Trophoblast cell (in vitro differentiated cells and primary cell): Measurements from ENCODE around the gene SGCD.

Experiments used
- DNase-seq, 2 donors: peaks; one replicate each; pipeline ENCODE4 v3.0.0-alpha.2; 2016
- H2AFZ ChIP-seq: 2 replicates; pipeline ENCODE4 v1.6.1; 2013; ENCODE audit warnings: low read length, moderate library complexity, mild to moderate bottlenecking; ENCODE audit not compliant: insufficient read depth, poor library complexity
- H2AK5ac ChIP-seq: 2 replicates; pipeline ENCODE4 v1.6.1; 2013; ENCODE audit warnings: mild to moderate bottlenecking, low read length
- H2BK120ac ChIP-seq: 2 replicates; pipeline ENCODE4 v1.6.1; 2013; ENCODE audit warnings: low read length, mild to moderate bottlenecking, moderate library complexity; ENCODE audit not compliant: insufficient read depth, poor library complexity
- H2BK12ac ChIP-seq: 2 replicates; pipeline ENCODE4 v1.6.1; 2013; ENCODE audit warnings: mild to moderate bottlenecking, low read length, moderate library complexity
- H2BK5ac ChIP-seq: 2 replicates; pipeline ENCODE4 v1.6.1; 2013; ENCODE audit warnings: low read length, low read depth, moderate library complexity, mild to moderate bottlenecking; ENCODE audit not compliant: poor library complexity
- H3K14ac ChIP-seq: 2 replicates; pipeline ENCODE4 v1.6.1; 2013; ENCODE audit warnings: mild to moderate bottlenecking, low read length
- H3K18ac ChIP-seq: 2 replicates; pipeline ENCODE4 v1.6.1; 2013; ENCODE audit warnings: mild to moderate bottlenecking, low read length
- H3K23ac ChIP-seq: 2 replicates; pipeline ENCODE4 v1.6.1; 2013; ENCODE audit warnings: low read length
- H3K27ac ChIP-seq: 2 replicates; pipeline ENCODE4 v1.5.1; 2013; ENCODE audit warnings: low read depth, mild to moderate bottlenecking, inconsistent platforms, low read length, moderate library complexity
- H3K27me3 ChIP-seq: 2 replicates; pipeline ENCODE4 v1.6.1; 2013; ENCODE audit warnings: inconsistent platforms, mild to moderate bottlenecking, low read length, moderate library complexity; ENCODE audit not compliant: insufficient read depth
- H3K36me3 ChIP-seq, 2 experiments: 1 replicate in 1 of 2; 2 replicates in 1 of 2; pipeline ENCODE4 v1.6.1; 2013; ENCODE audit warnings: low read length in 2 of 2, mild to moderate bottlenecking in 2 of 2, moderate library complexity in 1 of 2; ENCODE audit not compliant: insufficient read depth in 2 of 2, control insufficient read depth in 1 of 2
- H3K4ac ChIP-seq: 2 replicates; pipeline ENCODE4 v1.6.1; 2013; ENCODE audit warnings: low read depth, mild to moderate bottlenecking, low read length, moderate library complexity
- H3K4me1 ChIP-seq, 2 experiments: 1 replicate in 1 of 2; 2 replicates in 1 of 2; pipeline ENCODE4 v1.6.1; 2013; ENCODE audit warnings: low read length in 2 of 2, mild to moderate bottlenecking in 2 of 2, moderate library complexity in 1 of 2; ENCODE audit not compliant: insufficient read depth in 2 of 2, control insufficient read depth in 1 of 2
- H3K4me2 ChIP-seq: 2 replicates; pipeline ENCODE4 v1.6.1; 2013; ENCODE audit warnings: inconsistent platforms, mild to moderate bottlenecking, low read length, moderate library complexity
- H3K4me3 ChIP-seq: 2 replicates; pipeline ENCODE4 v1.5.1; 2013; ENCODE audit warnings: mild to moderate bottlenecking, low read depth, low read length, inconsistent platforms
- H3K79me1 ChIP-seq: one replicate; pipeline ENCODE4 v1.6.1; 2013; ENCODE audit warnings: low read length
- H3K79me2 ChIP-seq: 2 replicates; pipeline ENCODE4 v1.6.1; 2013; ENCODE audit warnings: low read length, mild to moderate bottlenecking; ENCODE audit not compliant: control insufficient read depth, insufficient read depth, poor library complexity
- H3K9ac ChIP-seq: 2 replicates; pipeline ENCODE4 v1.6.1; 2013; ENCODE audit warnings: mild to moderate bottlenecking, low read length
- H3K9me3 ChIP-seq: 2 replicates; pipeline ENCODE4 v1.6.1; 2013; ENCODE audit warnings: low read depth, mild to moderate bottlenecking, control low read depth, inconsistent platforms, low read length; ENCODE audit not compliant: insufficient read depth
- H4K12ac ChIP-seq: 2 replicates; pipeline ENCODE4 v1.6.1; 2013; ENCODE audit warnings: low read depth, mild to moderate bottlenecking, low read length, moderate library complexity
- H4K8ac ChIP-seq: 2 replicates; pipeline ENCODE4 v1.6.1; 2013; ENCODE audit warnings: low read depth, mild to moderate bottlenecking, low read length, moderate library complexity
- H4K91ac ChIP-seq: one replicate; pipeline ENCODE4 v1.6.1; 2013; ENCODE audit warnings: low read depth, mild to moderate bottlenecking, low read length, moderate library complexity
- WGBS: extraction: QIAGEN DNeasy Blood & Tissue Kit; methylation state at CpG from one replicate; pipeline ENCODE4 v1.1.7; 2013; ENCODE audit warnings: missing lambda C conversion rate; ENCODE audit not compliant: insufficient read length, insufficient coverage; ENCODE audit errors: extremely low coverage; 5-methylcytosine and 5-hydroxymethylcytosine counted together

Gene SGCD

GRCh38 chr5:156695774-156696173, 368.8 kb downstream of the SGCD start:
- H3K9ac ChIP-seq: no peak overlapping the region
- no peak overlapping the region for H4K8ac ChIP-seq
- H3K4ac ChIP-seq: no peak overlapping the region
- H2BK5ac ChIP-seq: no peak overlapping the region
- H3K27me3 ChIP-seq: no peaks in the 10 kb centered on the region
- H3K9me3 ChIP-seq: no peaks in the 10 kb centered on the region
- no CpG with 5 or more reads among the region's 2 CpGs for WGBS
- H3K27ac ChIP-seq: no peak overlapping the region
- no peaks in the 10 kb centered on the region for H3K79me1 ChIP-seq
- peaks cover 1 to 3% of the 10 kb centered on the region in 2 experiments for H3K4me1 ChIP-seq
- no peak overlapping the region for H2BK12ac ChIP-seq
- H3K79me2 ChIP-seq: no peaks in the 10 kb centered on the region
- H3K36me3 ChIP-seq: no peaks in the 10 kb centered on the region
- H3K18ac ChIP-seq: no peak overlapping the region
- DNase-seq: no peak
- H4K91ac ChIP-seq: no peak overlapping the region
- H2BK120ac ChIP-seq: no peak overlapping the region
- H3K4me2 ChIP-seq: no peak overlapping the region
- no peak overlapping the region for H3K14ac ChIP-seq
- H4K12ac ChIP-seq: no peak overlapping the region
- no peak overlapping the region for H2AK5ac ChIP-seq
- no peak overlapping the region for H3K23ac ChIP-seq
- no peak overlapping the region for H3K4me3 ChIP-seq
- H2AFZ ChIP-seq: no peak overlapping the region

- Histone ChIP-seq H2BK120ac (peak overlapping the region; percentile 35), H3K36me3 (no peaks in the 10 kb centered on the region), H2AFZ (no peak overlapping the region), H3K4me3 (no peak overlapping the region), H3K27ac (no peak overlapping the region), H3K4ac (no peak overlapping the region), H4K91ac (no peak overlapping the region), H3K79me2 (no peaks in the 10 kb centered on the region), H3K14ac (no peak overlapping the region), H3K23ac (no peak overlapping the region), H3K4me1 (peaks cover 1 to 3% of the 10 kb centered on the region in 2 experiments), H2BK5ac (no peak overlapping the region), H2AK5ac (no peak overlapping the region), H3K4me2 (no peak overlapping the region), H2BK12ac (no peak overlapping the region), H3K18ac (no peak overlapping the region), H4K8ac (no peak overlapping the region), H3K9ac (no peak overlapping the region), H3K27me3 (no peaks in the 10 kb centered on the region), H3K9me3 (no peaks in the 10 kb centered on the region), H3K79me1 (no peaks in the 10 kb centered on the region), H4K12ac (no peak overlapping the region)
- DNase-seq: no peak
- whole genome bisulfite sequencing: no CpG with 5 or more reads among the region's 3 CpGs
Measured at GRCh38 chr5:156698323-156698722, 371.4 kb downstream of the SGCD start.

GRCh38 chr5:156699147-156699546, 372.2 kb downstream of the SGCD start:
- Histone ChIP-seq H3K4me2 (no peak overlapping the region), H3K27ac (no peak overlapping the region), H2BK12ac (no peak overlapping the region), H3K4me3 (no peak overlapping the region), H3K18ac (no peak overlapping the region), H4K91ac (no peak overlapping the region), H3K4ac (no peak overlapping the region), H3K9me3 (no peaks in the 10 kb centered on the region), H2AK5ac (no peak overlapping the region), H3K36me3 (no peaks in the 10 kb centered on the region), H2BK120ac (no peak overlapping the region), H3K27me3 (no peaks in the 10 kb centered on the region), H3K23ac (no peak overlapping the region), H2AFZ (no peak overlapping the region), H3K14ac (no peak overlapping the region), H4K12ac (no peak overlapping the region), H4K8ac (no peak overlapping the region), H3K79me1 (no peaks in the 10 kb centered on the region), H3K4me1 (peaks cover 1 to 3% of the 10 kb centered on the region in 2 experiments), H3K79me2 (no peaks in the 10 kb centered on the region), H2BK5ac (no peak overlapping the region), H3K9ac (no peak overlapping the region)
- no CpG with 5 or more reads among the region's 1 CpG for WGBS
- DNase-seq: no peak

- no peaks in the 10 kb centered on the region for H3K79me1 ChIP-seq
- no peak overlapping the region for H2AFZ ChIP-seq
- H3K79me2 ChIP-seq: no peaks in the 10 kb centered on the region
- H3K14ac ChIP-seq: no peak overlapping the region
- WGBS: no CpG with 5 or more reads among the region's 3 CpGs
- H3K27ac ChIP-seq: no peak overlapping the region
- no peak overlapping the region for H3K23ac ChIP-seq
- no peak overlapping the region for H3K9ac ChIP-seq
- H3K18ac ChIP-seq: no peak overlapping the region
- H2BK5ac ChIP-seq: no peak overlapping the region
- H4K12ac ChIP-seq: no peak overlapping the region
- no peak overlapping the region for H2BK120ac ChIP-seq
- no peak overlapping the region for H2AK5ac ChIP-seq
- H3K27me3 ChIP-seq: no peaks in the 10 kb centered on the region
- no peaks in the 10 kb centered on the region for H3K36me3 ChIP-seq
- no peak overlapping the region for H3K4me2 ChIP-seq
- no peak overlapping the region for H4K91ac ChIP-seq
- H2BK12ac ChIP-seq: no peak overlapping the region
- no peak for DNase-seq
- H4K8ac ChIP-seq: no peak overlapping the region
- no peaks in the 10 kb centered on the region for H3K4me1 ChIP-seq
- no peak overlapping the region for H3K4me3 ChIP-seq
- H3K9me3 ChIP-seq: no peaks in the 10 kb centered on the region
- no peak overlapping the region for H3K4ac ChIP-seq
Measured at GRCh38 chr5:156704139-156704538, 377.2 kb downstream of the SGCD start.
